Ascending aorta (tissue), 2 donors: ENCODE measurements around the gene FILIP1L. TPM values are rescaled to one million over a fixed set of nuclear protein-coding genes. Genes with fewer than 3 reads are reported as not detected.

Source experiments
- DNase-seq, 2 donors: peaks; one replicate each; pipeline ENCODE4 v3.0.0-alpha.2; 2019; ENCODE audit warnings: low spot score in 2 of 2
- H3K27ac ChIP-seq, 2 donors: fragments of 200-600 bp; sonication (generic); one replicate each; pipeline ENCODE4 v1.5.1; 2016 to 2017; ENCODE audit warnings: mild to moderate bottlenecking in 1 of 2
- H3K27me3 ChIP-seq: fragments of 200-600 bp; sonication (generic); one replicate; pipeline ENCODE4 v1.5.1; 2017
- H3K36me3 ChIP-seq, 2 donors: fragments of 200-600 bp; sonication (generic); one replicate each; pipeline ENCODE4 v1.5.1; 2016
- H3K4me1 ChIP-seq, 2 donors: fragments of 200-600 bp; sonication (generic); one replicate each; pipeline ENCODE4 v1.5.1; 2016 to 2017; ENCODE audit warnings: mild to moderate bottlenecking in 1 of 2
- H3K4me3 ChIP-seq, 2 donors: fragments of 200-600 bp; sonication (generic); one replicate each; pipeline ENCODE4 v1.5.1; 2016 to 2017; ENCODE audit warnings: mild to moderate bottlenecking in 1 of 2
- H3K9me3 ChIP-seq, 2 donors: fragments of 200-600 bp; sonication (generic); one replicate each; pipeline ENCODE4 v1.5.1; 2016
- CTCF ChIP-seq, 3 experiments: fragments of 200-600 bp in 2 of 3; fragments of 450-650 bp in 1 of 3; sonication (generic) in 2 of 3; IDR thresholded peaks; one replicate each; pipeline ENCODE4 v1.5.1; 2016 to 2019; ENCODE audit warnings: antibody characterized with exemption in 3 of 3, mild to moderate bottlenecking in 1 of 3, moderate library complexity in 1 of 3
- intact Hi-C: fragments of 100-400 bp; cut with DNase I; formaldehyde crosslinking; loops from one replicate; pipeline ENCODE4 v1.15.1; 2023
- total RNA-seq: library from RNA; depleted of rRNA; stranded (reverse); fragments of >200 nt; gene quantifications from one replicate; pipeline ENCODE4 v1.1.0, GENCODE V29; 2016

Gene FILIP1L
- total RNA-seq, 1 donor from 2014 or later: 106 TPM

- intact Hi-C loops: loop anchor here (5.0 kb wide), 1 partner anchor 67 kb away; no protein-coding TSS in a partner anchor
- peak overlapping the region; percentile 10 to 39 for H3K4me3 ChIP-seq
Measured at GRCh38 chr3:99960123-99960878, 154.0 kb downstream of the FILIP1L start.

GRCh38 chr3:99958222-99958912 lies 155.9 kb downstream of the FILIP1L start:
- TF ChIP-seq CTCF (IDR thresholded peaks at IDR 0.05): no peak
- Histone ChIP-seq H3K27me3 (no peaks in the 10 kb centered on the region), H3K9me3 (no peaks in the 10 kb centered on the region), H3K27ac (peak overlapping the region; percentile 87 to 89), H3K4me1 (peaks cover 10 to 40% of the 10 kb centered on the region in 2 donors), H3K4me3 (no peak overlapping the region), H3K36me3 (no peaks in the 10 kb centered on the region)
- DNase-seq: no peak
- intact Hi-C loops: loop anchor here (2.0 kb wide), 1 partner anchor 14 kb away; no protein-coding TSS in a partner anchor

More at GRCh38 chr3:99960123-99960878, 154.0 kb downstream of the FILIP1L start:
- no peaks in the 10 kb centered on the region for H3K9me3 ChIP-seq
- no peaks in the 10 kb centered on the region for H3K27me3 ChIP-seq
- H3K27ac ChIP-seq: peak overlapping the region; percentile 87 to 89
- no peak for DNase-seq
- H3K36me3 ChIP-seq: no peaks in the 10 kb centered on the region
- H3K4me1 ChIP-seq: peaks cover 10 to 52% of the 10 kb centered on the region in 2 donors
- TF ChIP-seq CTCF (IDR thresholded peaks at IDR 0.05): no peak

GRCh38 chr3:99957151-99957796 lies 157.0 kb downstream of the FILIP1L start:
- DNase-seq: no peak
- no peaks in the 10 kb centered on the region for H3K27me3 ChIP-seq
- H3K9me3 ChIP-seq: no peaks in the 10 kb centered on the region
- TF ChIP-seq CTCF (IDR thresholded peaks at IDR 0.05): no peak
- H3K36me3 ChIP-seq: no peaks in the 10 kb centered on the region
- intact Hi-C loops: no loop called here
- H3K4me1 ChIP-seq: peaks cover 5 to 29% of the 10 kb centered on the region in 2 donors
- H3K27ac ChIP-seq: peak overlapping the region; percentile 87 to 89
- H3K4me3 ChIP-seq: no peak overlapping the region

- no peak for TF ChIP-seq CTCF (IDR thresholded peaks at IDR 0.05)
- no peak overlapping the region for H3K4me3 ChIP-seq
- H3K36me3 ChIP-seq: no peaks in the 10 kb centered on the region
- DNase-seq: no peak
- peaks cover 3 to 18% of the 10 kb centered on the region in 2 donors for H3K4me1 ChIP-seq
- H3K27me3 ChIP-seq: no peaks in the 10 kb centered on the region
- peak overlapping the region; percentile 46 to 89 for H3K27ac ChIP-seq
- no peaks in the 10 kb centered on the region for H3K9me3 ChIP-seq
- intact Hi-C loops: no loop called here
Measured at GRCh38 chr3:99955773-99956562, 158.3 kb downstream of the FILIP1L start.
